HepG2 (cell line): ENCODE data around the gene IL3. TPM values are rescaled to one million over a fixed set of nuclear protein-coding genes. Genes with fewer than 3 reads are reported as not detected.

Experiments
- ATAC-seq: fragments of 200-7000 bp; cut with Tn5 transposase; 3 replicates; pipeline ENCODE4 v1.9.1; 2020; ENCODE audit warnings: mild to moderate bottlenecking, moderate library complexity
- BruUV-seq: library from RNA; stranded (reverse); fragments of 400-500 nt; replicated peaks from 2 replicates; lab custom pipeline; 2021; lab: Mats Ljungman, UMichigan
- CTCF ChIA-PET: fragments of 300-600 bp; formaldehyde crosslinking; extraction: SDS; loops from one replicate; lab custom pipeline; 2021; ENCODE audit warnings: low total read pairs, inconsistent platforms, low intra/inter-chr PET ratio; lab: Yijun Ruan, JAX
- POLR2A ChIA-PET: fragments of 350-600 bp; sonication (Branson Sonifier 250); formaldehyde crosslinking; loops from one replicate; lab custom pipeline; 2020; ENCODE audit warnings: antibody characterized with exemption, inconsistent platforms; lab: Yijun Ruan, JAX
- DNase-seq: peaks from one replicate; pipeline ENCODE4 v3.0.0-alpha.2; 2015; ENCODE audit warnings: low spot score
- FAIRE-seq: peaks from 3 replicates; lab custom pipeline; 2011; peaks lifted over from hg19 to GRCh38; lab: Jason Lieb, UNC
- H2AFZ ChIP-seq: one replicate; pipeline ENCODE4 v1.6.1; 2011; ENCODE audit warnings: low read length, inconsistent platforms
- H3K27ac ChIP-seq: fragments of 300-600 bp; 3 replicates; pipeline ENCODE4 v1.8.0; 2011; ENCODE audit warnings: mixed run types, mild to moderate bottlenecking, mixed read lengths, low read length, inconsistent platforms; ENCODE audit not compliant: insufficient read depth; ENCODE audit errors: extremely low read length
- H3K27me3 ChIP-seq, 2 experiments: fragments of 200-600 bp in 1 of 2; 2 replicates in 1 of 2; 3 replicates in 1 of 2; pipeline versions ENCODE4 v1.6.0 to v1.8.0; 2011; ENCODE audit warnings: low read length in 2 of 2, mild to moderate bottlenecking in 2 of 2, moderate library complexity in 2 of 2, inconsistent platforms in 1 of 2; ENCODE audit not compliant: insufficient read depth in 2 of 2, control insufficient read depth in 1 of 2
- H3K36me3 ChIP-seq, 2 experiments: fragments of 200-600 bp in 1 of 2; replicated peaks in 1 of 2; 2 replicates in 1 of 2; 3 replicates in 1 of 2; pipeline versions ENCODE4 v1.5.1 to v1.8.0; 2011; ENCODE audit warnings: low read length in 2 of 2, inconsistent platforms in 1 of 2; ENCODE audit not compliant: insufficient read depth in 2 of 2, control insufficient read depth in 1 of 2
- H3K4me1 ChIP-seq: 2 replicates; pipeline ENCODE4 v1.5.1; 2012; ENCODE audit warnings: low read length, inconsistent platforms; ENCODE audit not compliant: insufficient read depth
- H3K4me2 ChIP-seq: 2 replicates; pipeline ENCODE4 v1.6.0; 2011; ENCODE audit warnings: low read depth, low read length, inconsistent platforms
- H3K4me3 ChIP-seq, 3 experiments: fragments of 200-600 bp in 1 of 3; sonication (generic), shearing (Covaris generic) in 1 of 3; replicated peaks in 1 of 3; 2 replicates each; pipeline ENCODE4 v1.5.1; 2011 to 2016; ENCODE audit warnings: low read length in 3 of 3, inconsistent platforms in 2 of 3, low read depth in 2 of 3, mild to moderate bottlenecking in 2 of 3, control low read depth in 1 of 3, mixed read lengths in 1 of 3; ENCODE audit not compliant: insufficient read depth in 1 of 3
- H3K79me2 ChIP-seq: one replicate; pipeline ENCODE4 v1.6.1; 2011; ENCODE audit warnings: low read length, inconsistent platforms; ENCODE audit not compliant: insufficient read depth
- H3K9ac ChIP-seq: 2 replicates; pipeline ENCODE4 v1.6.0; 2011; ENCODE audit warnings: mild to moderate bottlenecking, low read depth, low read length, inconsistent platforms; ENCODE audit not compliant: insufficient read depth
- H3K9me3 ChIP-seq: 2 replicates; pipeline ENCODE4 v1.5.1; 2012; ENCODE audit warnings: mild to moderate bottlenecking, low read length
- H4K20me1 ChIP-seq: 2 replicates; pipeline ENCODE4 v1.6.0; 2011; ENCODE audit warnings: inconsistent platforms, mild to moderate bottlenecking, low read length, moderate library complexity; ENCODE audit not compliant: insufficient read depth
- ARID3A ChIP-seq: IDR thresholded peaks from 2 replicates; pipeline ENCODE4 v1.6.1; 2012; ENCODE audit warnings: low read depth, low read length, improper control_type of control experiment
- BATF2 ChIP-seq: sonication (generic); formaldehyde crosslinking; IDR thresholded peaks from 2 replicates; pipeline ENCODE4 v1.8.0; 2022; ENCODE audit warnings: mild to moderate bottlenecking, missing genetic modification reagents, moderate library complexity
- ELK4 ChIP-seq: sonication (generic); formaldehyde crosslinking; IDR thresholded peaks from 2 replicates; pipeline ENCODE4 v1.9.0; 2021; ENCODE audit warnings: missing genetic modification reagents, borderline replicate concordance
- HNF4A ChIP-seq: sonication (generic); formaldehyde crosslinking; IDR thresholded peaks from 2 replicates; pipeline ENCODE4 v1.4.0; 2020; ENCODE audit warnings: missing genetic modification reagents
- NONO ChIP-seq, 2 experiments: fragments of 450-650 bp in 1 of 2; sonication (generic) in 1 of 2; formaldehyde crosslinking in 1 of 2; IDR thresholded peaks in 1 of 2; conservative IDR thresholded peaks in 1 of 2; 2 replicates each; pipeline versions ENCODE4 v1.6.1 to v1.8.0; 2017 to 2022; ENCODE audit warnings: mild to moderate bottlenecking in 1 of 2, missing genetic modification reagents in 1 of 2, moderate library complexity in 1 of 2
- NR2F1 ChIP-seq, 2 experiments: fragments of 450-650 bp in 1 of 2; formaldehyde crosslinking in 1 of 2; IDR thresholded peaks; 2 replicates each; pipeline versions ENCODE4 v1.5.0 to v1.6.1; 2016 to 2020; ENCODE audit warnings: mild to moderate bottlenecking in 1 of 2, missing compliant biosample characterization in 1 of 2, missing genetic modification reagents in 1 of 2, moderate library complexity in 1 of 2
- POGZ ChIP-seq: sonication (generic); formaldehyde crosslinking; IDR thresholded peaks from 2 replicates; pipeline ENCODE4 v1.4.0; 2020; ENCODE audit warnings: mild to moderate bottlenecking, missing genetic modification reagents
- ZBTB39 ChIP-seq: sonication (generic); formaldehyde crosslinking; IDR thresholded peaks from 2 replicates; pipeline ENCODE4 v1.5.0; 2020; ENCODE audit warnings: missing genetic modification reagents
- ZC3H4 ChIP-seq: sonication (generic); formaldehyde crosslinking; IDR thresholded peaks from 2 replicates; pipeline ENCODE4 v1.4.0; 2020; ENCODE audit warnings: missing genetic modification reagents, borderline replicate concordance
- ZMYM2 ChIP-seq: sonication (generic); formaldehyde crosslinking; IDR thresholded peaks from 2 replicates; pipeline ENCODE4 v1.8.0; 2022; ENCODE audit warnings: mild to moderate bottlenecking, missing genetic modification reagents
- ZNF777 ChIP-seq: sonication (generic); formaldehyde crosslinking; IDR thresholded peaks from 2 replicates; pipeline ENCODE4 v1.4.0; 2020; ENCODE audit warnings: missing genetic modification reagents
- WGBS: methylation state at CpG from one replicate; pipeline ENCODE4 v1.1.6; 2017; ENCODE audit warnings: low lambda C conversion rate; 5-methylcytosine and 5-hydroxymethylcytosine counted together
- in situ Hi-C: cut with HindIII; loops from 2 replicates; pipeline ENCODE4 v1.10.0; 2017; ENCODE audit warnings: low pct_unique_long_range_greater_than_20kb; ENCODE audit not compliant: extremely low pct_ligation_motif_present
- intact Hi-C: fragments of 100-400 bp; cut with micrococcal nuclease; formaldehyde crosslinking; loops from one replicate; pipeline ENCODE4 v1.10.0; 2022; ENCODE audit not compliant: unreplicated experiment
- polyA plus RNA-seq, 8 experiments: library from polyadenylated mRNA; depleted of rRNA in 3 of 8; stranded (reverse) in 7 of 8; unstranded in 1 of 8; fragments of >200 nt; fragmentation: Illumina TruSeq in 4 of 8; extraction: Trizol in 4 of 8; gene quantifications; 2 replicates each; pipeline versions ENCODE4 v1.2.1 to v1.2.3, GENCODE V29; 2011 to 2016; ENCODE audit warnings: low read depth in 4 of 8, missing spikeins in 1 of 8, mixed read lengths in 1 of 8; ENCODE audit not compliant: insufficient read depth in 1 of 8
- total RNA-seq, 5 experiments: library from RNA; depleted of rRNA; stranded (reverse); fragments of >200 nt; fragmentation: Illumina TruSeq; extraction: Trizol; gene quantifications; 2 replicates each; pipeline ENCODE4 v1.2.3, GENCODE V29; 2016; ENCODE audit warnings: low read depth in 1 of 5

IL3 gene
- total and polyA plus RNA-seq, 2 of the 13 experiments (the other 11 are each of a cell fraction or from before 2014, with no cell fraction given) = not detected

- TF ChIP-seq ZNF777 (CRISPR knock-in tag) (no peak), HNF4A (0 out of 2 replicates have a peak, but pooled peaks have one; percentile 16), POGZ (CRISPR knock-in tag) (no peak), ARID3A (no peak), BATF2 (CRISPR knock-in tag) (no peak)
Measured at GRCh38 chr5:132094393-132095076, 34.1 kb downstream of the IL3 start (continued).

GRCh38 chr5:132095077-132095410, 34.6 kb downstream of the IL3 start:
- Histone ChIP-seq H4K20me1 (no peaks in the 10 kb centered on the region), H3K4me2 (no peak overlapping the region), H2AFZ (no peak overlapping the region), H3K4me3 (no peak overlapping the region), H3K9ac (no peak overlapping the region), H3K36me3 (no peaks in the 10 kb centered on the region), H3K9me3 (no peaks in the 10 kb centered on the region), H3K79me2 (no peaks in the 10 kb centered on the region), H3K4me1 (peaks cover 12% of the 10 kb centered on the region), H3K27me3 (peaks cover 0 to 4% of the 10 kb centered on the region in 2 experiments; a peak in 1 of 5 replicates), H3K27ac (no peak overlapping the region)
- FAIRE-seq = no peak
- WGBS = 39% methylated on average over 2 of the region's 2 CpGs
- intact Hi-C loops (no loop called here), in situ Hi-C loops (no loop called here)
- DNase-seq = no peak
- TF ChIP-seq ELK4 (CRISPR knock-in tag) (no peak), NR2F1 (CRISPR knock-in tag; IDR thresholded peaks at IDR 0.05) (no peak), ZC3H4 (CRISPR knock-in tag) (no peak), NONO (IDR thresholded peaks at IDR 0.05) (no peak), NONO (CRISPR knock-in tag; conservative IDR thresholded peaks at IDR 0.05) (no peak), ZMYM2 (CRISPR knock-in tag) (no peak), ZBTB39 (CRISPR knock-in tag) (no peak)
- no TSS peak for BruUV-seq
- ATAC-seq = no peak
- CTCF ChIA-PET = no interaction called here
- POLR2A ChIA-PET = no interaction called here
